Head of caudate nucleus (tissue), 42 donors: ENCODE results near the gene NRIP2.
A peak's percentile ranks its signal among the peaks of the same experiment; 100 is the strongest.

ENCODE experiments used
- DNase-seq, 42 donors: peaks; one replicate each; pipeline versions ENCODE4 v3.0.0 to v3.0.0-alpha.2; 2020 to 2021; ENCODE audit warnings: mixed read lengths in 7 of 42
- intact Hi-C: fragments of 100-400 bp; cut with DNase I; formaldehyde crosslinking; loops from one replicate; pipeline ENCODE4 v1.15.0; 2022

The NRIP2 gene

DNA sequence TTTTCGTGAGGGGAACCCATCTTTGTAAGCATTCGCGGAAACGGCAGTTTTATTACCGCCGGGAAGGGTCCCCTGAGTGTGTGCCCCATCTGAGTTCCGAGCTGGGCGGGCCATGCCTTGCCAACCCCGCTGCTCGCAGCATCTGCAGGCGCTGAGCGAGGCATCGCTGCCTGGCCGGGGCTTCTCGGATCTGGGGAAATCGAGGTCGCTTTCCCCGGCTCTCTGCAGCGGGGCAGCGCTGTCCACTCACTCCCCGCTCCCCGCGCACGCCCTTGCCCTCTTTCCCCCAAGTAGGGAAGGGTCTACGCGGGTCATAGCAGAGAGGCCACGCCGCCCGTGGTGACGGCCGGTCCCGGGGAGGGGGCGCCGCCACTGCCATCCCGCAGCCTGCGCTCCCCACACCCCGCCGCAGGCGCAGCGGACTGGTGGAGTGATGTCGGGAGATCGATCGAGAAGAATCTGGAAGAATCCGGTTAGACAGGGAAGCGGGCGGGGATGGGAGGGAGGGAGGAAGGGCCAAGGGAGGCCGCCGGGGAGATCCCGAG is 40.6 kb downstream of the NRIP2 start:
- DNase-seq = peak in 17 of 42 donors; percentile 15 to 92 (median 38)
- intact Hi-C loops = loop anchor here (2.0 to 10.0 kb wide), 2 partner anchors 19 to 81 kb away; partner anchors contain the start of genes FOXM1, ITFG2 and RHNO1

DNA sequence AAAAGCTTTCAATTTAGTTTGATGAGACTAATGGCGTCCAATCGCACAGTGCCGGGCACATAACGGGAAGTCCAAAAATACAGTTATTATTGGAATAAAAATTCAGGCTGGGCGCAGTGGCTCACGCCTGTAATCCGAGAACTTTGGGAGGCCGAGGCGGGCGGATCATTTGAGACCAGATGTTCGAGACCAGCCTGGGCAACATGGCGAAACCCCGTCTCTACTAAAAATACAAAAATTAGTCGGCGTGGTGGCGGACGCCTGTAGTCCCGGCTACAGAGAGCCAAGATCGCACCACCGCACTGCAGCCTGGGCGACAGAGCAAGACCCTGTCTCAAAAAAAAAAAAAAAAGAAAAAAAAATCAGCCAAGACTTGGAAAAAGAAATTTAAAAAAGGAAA is 41.3 kb downstream of the NRIP2 start:
- intact Hi-C loops = loop anchor here (10.0 kb wide), 1 partner anchor 81 kb away; the partner anchor contains the start of genes FOXM1 and RHNO1
- DNase-seq = no peak

GRCh38 chr12:2792671-2793500 is 41.9 kb downstream of the NRIP2 start:
- intact Hi-C loops = loop anchor here (10.0 kb wide), 1 partner anchor 82 kb away; the partner anchor contains the start of genes FOXM1 and RHNO1

DNA sequence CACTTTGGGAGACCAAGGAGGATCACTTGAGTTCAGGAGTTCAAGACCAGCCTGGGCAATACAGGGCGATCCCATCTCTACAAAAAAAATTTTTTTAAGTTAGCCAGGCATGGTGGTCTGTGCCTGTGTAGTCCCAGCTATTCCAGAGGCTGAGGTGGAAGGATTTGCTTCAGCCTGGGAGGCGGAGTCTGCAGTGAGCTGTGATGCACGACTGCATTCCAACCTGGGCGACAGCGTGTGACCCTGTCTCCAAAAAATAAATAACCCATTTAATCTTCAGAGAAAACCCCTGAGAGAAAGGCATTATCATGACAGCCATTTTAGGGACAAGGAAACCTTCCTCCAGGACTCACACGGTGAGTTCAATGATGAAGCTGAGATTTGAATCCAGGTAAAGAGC is 43.7 kb downstream of the NRIP2 start:
- intact Hi-C loops = loop anchor here (10.0 kb wide), 1 partner anchor 84 kb away; the partner anchor contains the start of genes FOXM1 and RHNO1
- no peak for DNase-seq

More at GRCh38 chr12:2792671-2793500, 41.9 kb downstream of the NRIP2 start:
- no peak for DNase-seq

DNA sequence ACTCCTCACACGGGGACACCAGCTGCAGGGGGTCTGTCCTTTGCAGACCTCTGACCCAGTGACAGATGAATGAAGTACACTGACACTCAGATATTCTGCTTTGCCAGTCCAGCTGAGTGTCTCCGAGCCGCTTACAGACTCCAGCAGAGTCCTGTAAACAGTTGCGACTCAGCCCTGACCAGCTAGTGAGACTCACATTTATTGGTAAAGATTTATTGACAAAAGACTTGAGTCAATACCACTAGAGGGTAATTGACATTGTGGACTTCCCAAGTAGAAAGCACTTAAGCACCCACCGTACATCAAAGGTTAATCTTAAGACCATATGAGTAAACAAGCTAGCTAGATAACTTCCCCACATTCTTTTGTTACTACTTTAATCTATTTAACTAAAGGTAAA is 49.8 kb downstream of the NRIP2 start:
- no peak for DNase-seq
- intact Hi-C loops = no loop called here

DNA sequence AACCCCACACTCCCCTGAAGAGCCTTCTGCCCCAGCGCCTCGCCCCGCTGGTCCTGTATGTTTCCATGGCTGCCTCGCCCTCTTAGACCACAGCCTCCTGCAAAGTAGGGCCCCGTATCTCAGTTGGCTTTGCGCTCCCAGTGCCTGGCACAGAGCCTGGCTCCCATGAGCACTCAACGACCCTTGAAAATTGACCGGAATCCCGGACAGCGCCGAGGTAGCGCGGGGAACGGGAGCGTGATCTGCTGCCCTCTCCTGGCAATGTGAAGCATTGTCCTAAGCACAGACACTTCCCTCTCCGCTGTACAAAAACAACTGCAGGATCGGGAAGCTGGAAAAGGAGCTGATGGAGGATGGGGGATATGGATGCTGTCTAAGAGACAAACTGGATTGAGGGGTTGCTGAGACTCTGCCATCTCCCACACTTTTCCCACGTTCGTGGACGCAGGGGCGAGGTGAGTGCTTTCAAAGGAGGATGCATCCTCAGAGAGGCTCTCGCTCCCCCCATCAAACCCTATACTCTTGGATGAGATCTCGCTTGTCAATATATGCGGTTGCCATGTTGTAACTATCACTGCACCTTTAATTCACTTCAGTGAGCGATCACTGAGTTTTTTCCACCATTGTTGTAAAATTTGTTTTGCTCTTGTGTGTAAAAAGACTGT is 50.8 kb downstream of the NRIP2 start:
- intact Hi-C loops = no loop called here
- DNase-seq = peak; percentile 55 to 91 (median 77)

- no peak for DNase-seq
- intact Hi-C loops = no loop called here
Measured at GRCh38 chr12:2779281-2779680, 55.6 kb downstream of the NRIP2 start.

DNA sequence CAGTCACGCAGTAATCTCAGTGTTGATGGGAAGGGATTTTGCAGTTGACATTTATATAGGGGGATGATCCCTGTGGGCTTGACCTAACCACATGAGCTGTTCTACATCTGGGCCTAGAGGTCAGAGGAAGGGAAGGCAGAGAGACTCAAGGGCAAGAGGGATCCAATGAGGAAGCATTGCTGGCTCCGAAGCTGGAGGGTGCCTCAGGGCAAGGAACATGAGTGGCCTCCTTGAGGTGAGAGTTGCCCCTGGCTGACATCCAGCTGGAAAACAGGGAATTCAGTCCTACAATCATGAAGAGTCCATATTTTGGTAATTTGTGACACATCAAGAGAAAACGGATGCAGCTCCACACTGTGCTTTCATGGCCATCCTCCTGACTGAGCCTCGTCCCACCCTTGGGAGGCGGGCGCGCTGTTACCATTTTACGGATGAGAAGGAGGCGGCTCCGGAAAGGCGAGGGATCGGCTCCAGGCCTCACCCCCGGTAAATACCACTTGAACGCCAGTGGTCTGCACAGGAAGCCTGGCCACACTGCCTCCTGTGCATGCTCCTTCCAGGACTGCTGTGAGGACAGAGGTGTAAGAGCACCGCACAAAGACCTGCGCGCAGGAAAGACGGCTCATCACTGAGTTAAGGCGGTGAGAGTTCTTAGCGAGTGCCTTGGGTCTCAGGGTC is 58.6 kb downstream of the NRIP2 start:
- no peak for DNase-seq
- intact Hi-C loops = no loop called here

GRCh38 chr12:2775431-2775830 is 59.4 kb downstream of the NRIP2 start:
- DNase-seq = no peak

More at GRCh38 chr12:2775431-2775830, 59.4 kb downstream of the NRIP2 start:
- intact Hi-C loops = no loop called here
